Panc1 (cell line): ENCODE results near the gene TOP2A. TPM values are rescaled to one million over a fixed set of nuclear protein-coding genes. Genes with fewer than 3 reads are reported as not detected.

ENCODE experiments used
- ATAC-seq: fragments of 200-7000 bp; cut with Tn5 transposase; 2 replicates; pipeline ENCODE4 v1.9.1; 2020; ENCODE audit warnings: mild to moderate bottlenecking, moderate library complexity
- BruUV-seq: library from RNA; stranded (reverse); fragments of 400-500 nt; replicated peaks from 2 replicates; lab custom pipeline; 2021; lab: Mats Ljungman, UMichigan
- CTCF ChIA-PET: fragments of 300-600 bp; sonication (Branson Sonifier 250); formaldehyde crosslinking; loops from one replicate; lab custom pipeline; 2022; ENCODE audit warnings: antibody characterized with exemption; lab: Charles Lee
- POLR2A ChIA-PET: fragments of 300-600 bp; sonication (Branson Sonifier 250); formaldehyde crosslinking; loops from one replicate; lab custom pipeline; 2022; ENCODE audit warnings: antibody characterized with exemption; lab: Charles Lee
- DNase-seq: peaks from one replicate; pipeline ENCODE4 v3.0.0-alpha.2; 2010; ENCODE audit warnings: low read depth, low spot score
- H3K27ac ChIP-seq: 2 replicates; pipeline ENCODE4 v1.5.1; 2011; ENCODE audit warnings: mild to moderate bottlenecking, low read length, inconsistent platforms
- H3K27me3 ChIP-seq: fragments of 200-500 bp; sonication (Bioruptor generic); 2 replicates; pipeline ENCODE4 v1.6.0; 2014; ENCODE audit warnings: low read length, inconsistent platforms; ENCODE audit not compliant: control insufficient read depth, insufficient read depth
- H3K36me3 ChIP-seq: fragments of 200-500 bp; sonication (Bioruptor generic); 2 replicates; pipeline ENCODE4 v1.5.1; 2014; ENCODE audit warnings: inconsistent platforms, mild to moderate bottlenecking, low read length, moderate library complexity; ENCODE audit not compliant: control insufficient read depth, insufficient read depth
- H3K4me1 ChIP-seq: 2 replicates; pipeline ENCODE4 v1.5.1; 2011; ENCODE audit warnings: inconsistent platforms, mild to moderate bottlenecking, low read length, moderate library complexity; ENCODE audit not compliant: control insufficient read depth, insufficient read depth
- H3K4me3 ChIP-seq, 2 experiments: 2 replicates each; pipeline ENCODE4 v1.5.1; 2011 to 2012; ENCODE audit warnings: low read depth in 2 of 2, low read length in 2 of 2, mild to moderate bottlenecking in 2 of 2, inconsistent platforms in 1 of 2, moderate library complexity in 1 of 2
- H3K9me3 ChIP-seq: fragments of 200-500 bp; sonication (Bioruptor generic); 2 replicates; pipeline ENCODE4 v1.5.1; 2014; ENCODE audit warnings: low read depth, mild to moderate bottlenecking, inconsistent platforms, low read length, moderate library complexity; ENCODE audit not compliant: control insufficient read depth, insufficient read depth
- POLR2AphosphoS5 ChIP-seq: IDR thresholded peaks from 2 replicates; pipeline ENCODE4 v1.6.1; 2012; ENCODE audit warnings: mild to moderate bottlenecking, low read depth, low read length, moderate library complexity
- REST ChIP-seq, 2 experiments: IDR thresholded peaks; 2 replicates each; pipeline ENCODE4 v1.6.1; 2011 to 2012; ENCODE audit warnings: low read depth in 2 of 2, control low read depth in 1 of 2, low read length in 1 of 2, mild to moderate bottlenecking in 1 of 2, moderate library complexity in 1 of 2; ENCODE audit not compliant: insufficient read depth in 1 of 2
- SIN3A ChIP-seq: IDR thresholded peaks from 2 replicates; pipeline ENCODE4 v1.6.1; 2012; ENCODE audit warnings: low read depth, mild to moderate bottlenecking, low read length, moderate library complexity, borderline replicate concordance; ENCODE audit not compliant: insufficient read depth
- TCF7L2 ChIP-seq: IDR thresholded peaks from 2 replicates; pipeline ENCODE4 v1.6.1; 2011; ENCODE audit warnings: mild to moderate bottlenecking, low read depth, low read length, inconsistent platforms
- in situ Hi-C: cut with HindIII; loops from 2 replicates; pipeline ENCODE4 v1.10.0; 2016; ENCODE audit warnings: low sequenced_read_pairs, low pct_unique_long_range_greater_than_20kb
- intact Hi-C: fragments of 100-400 bp; cut with micrococcal nuclease; formaldehyde crosslinking; loops from one replicate; pipeline ENCODE4 v1.10.0; 2022; ENCODE audit not compliant: unreplicated experiment
- total RNA-seq: library from RNA; stranded (reverse); gene quantifications from one replicate; pipeline ENCODE4 v1.2.1, GENCODE V29; 2021; ENCODE audit not compliant: unreplicated experiment
- TF ChIP-seq, protein P1 (sequence below): fragments of 450-650 bp; IDR thresholded peaks from 2 replicates; pipeline ENCODE4 v1.5.1; 2017; ENCODE audit warnings: mild to moderate bottlenecking

The TOP2A gene
- total RNA-seq, 1 experiment from 2014 or later = 230 TPM

GRCh38 chr17:40437095-40437732 is 19.5 kb upstream of the TOP2A start:
- in situ Hi-C loops = no loop called here
- H3K27ac ChIP-seq = no peak overlapping the region

DNA sequence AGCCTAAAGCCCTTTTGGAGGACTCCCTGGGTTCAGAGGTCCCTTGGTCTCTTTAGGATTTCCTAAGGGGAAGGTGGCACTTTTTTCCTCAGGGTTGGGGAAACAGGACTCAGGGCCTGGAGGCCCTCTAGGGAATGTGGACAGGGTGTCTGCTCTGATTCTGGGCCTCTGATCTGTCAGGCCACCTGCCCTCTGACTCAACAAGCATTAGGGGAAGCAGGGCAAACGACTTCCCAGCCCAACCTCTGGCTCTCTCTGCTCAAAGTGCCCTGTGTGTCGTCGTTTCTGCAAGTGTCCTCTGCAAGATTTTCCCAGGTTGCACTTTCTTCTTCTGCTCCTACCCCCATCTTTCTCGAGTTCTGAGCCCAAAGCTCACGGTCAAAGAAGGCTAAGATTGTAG is 18.9 kb upstream of the TOP2A start:
- intact Hi-C loops = no loop called here

More at GRCh38 chr17:40437095-40437732, 19.5 kb upstream of the TOP2A start:
- no TSS peak for BruUV-seq
- Histone ChIP-seq H3K9me3 (no peaks in the 10 kb centered on the region), H3K4me1 (no peaks in the 10 kb centered on the region), H3K4me3 (no peak overlapping the region), H3K27me3 (no peaks in the 10 kb centered on the region), H3K36me3 (no peaks in the 10 kb centered on the region)
- DNase-seq (no peak), ATAC-seq (no peak)
- CTCF ChIA-PET = no interaction called here
- intact Hi-C loops = no loop called here
- TF ChIP-seq TCF7L2 = no peak
- no peak for TF ChIP-seq SIN3A
- no peak for TF ChIP-seq POLR2AphosphoS5
- TF ChIP-seq, protein P1, sequence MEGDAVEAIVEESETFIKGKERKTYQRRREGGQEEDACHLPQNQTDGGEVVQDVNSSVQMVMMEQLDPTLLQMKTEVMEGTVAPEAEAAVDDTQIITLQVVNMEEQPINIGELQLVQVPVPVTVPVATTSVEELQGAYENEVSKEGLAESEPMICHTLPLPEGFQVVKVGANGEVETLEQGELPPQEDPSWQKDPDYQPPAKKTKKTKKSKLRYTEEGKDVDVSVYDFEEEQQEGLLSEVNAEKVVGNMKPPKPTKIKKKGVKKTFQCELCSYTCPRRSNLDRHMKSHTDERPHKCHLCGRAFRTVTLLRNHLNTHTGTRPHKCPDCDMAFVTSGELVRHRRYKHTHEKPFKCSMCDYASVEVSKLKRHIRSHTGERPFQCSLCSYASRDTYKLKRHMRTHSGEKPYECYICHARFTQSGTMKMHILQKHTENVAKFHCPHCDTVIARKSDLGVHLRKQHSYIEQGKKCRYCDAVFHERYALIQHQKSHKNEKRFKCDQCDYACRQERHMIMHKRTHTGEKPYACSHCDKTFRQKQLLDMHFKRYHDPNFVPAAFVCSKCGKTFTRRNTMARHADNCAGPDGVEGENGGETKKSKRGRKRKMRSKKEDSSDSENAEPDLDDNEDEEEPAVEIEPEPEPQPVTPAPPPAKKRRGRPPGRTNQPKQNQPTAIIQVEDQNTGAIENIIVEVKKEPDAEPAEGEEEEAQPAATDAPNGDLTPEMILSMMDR = no peak
- TF ChIP-seq REST (IDR thresholded peaks at IDR 0.05; ENCODE audit: insufficient read depth in 1 of 2, low read depth in 2 of 2, low read length in 1 of 2) = no peak
- POLR2A ChIA-PET = interaction anchor here (0.6 kb wide), 1 partner anchor 1228 kb away, joined by 4 read pairs; no protein-coding TSS in a partner anchor

More for the DNA sequence above, 18.9 kb upstream of the TOP2A start:
- ChIA-PET POLR2A (interaction anchor here (0.6 kb wide), 1 partner anchor 1228 kb away, joined by 4 read pairs; no protein-coding TSS in a partner anchor), CTCF (interaction anchor here (0.5 kb wide), 1 partner anchor 59 kb away, joined by 6 read pairs; no protein-coding TSS in a partner anchor)
- Histone ChIP-seq H3K27me3 (no peaks in the 10 kb centered on the region), H3K9me3 (no peaks in the 10 kb centered on the region), H3K36me3 (no peaks in the 10 kb centered on the region), H3K27ac (no peak overlapping the region), H3K4me3 (no peak overlapping the region), H3K4me1 (no peaks in the 10 kb centered on the region)
- BruUV-seq = no TSS peak
- ATAC-seq (no peak), DNase-seq (no peak)
- in situ Hi-C loops = no loop called here
- TF ChIP-seq TCF7L2 = no peak
